ENCODE measurements around the gene COL8A1. TPM values are rescaled to one million over a fixed set of nuclear protein-coding genes. Genes with fewer than 3 reads are reported as not detected.

COL8A1 gene
- total and polyA plus RNA-seq, 2 donors (not counting 1 experiment from before 2014, with no cell fraction given): 0.12 TPM; not detected in 1

DNA sequence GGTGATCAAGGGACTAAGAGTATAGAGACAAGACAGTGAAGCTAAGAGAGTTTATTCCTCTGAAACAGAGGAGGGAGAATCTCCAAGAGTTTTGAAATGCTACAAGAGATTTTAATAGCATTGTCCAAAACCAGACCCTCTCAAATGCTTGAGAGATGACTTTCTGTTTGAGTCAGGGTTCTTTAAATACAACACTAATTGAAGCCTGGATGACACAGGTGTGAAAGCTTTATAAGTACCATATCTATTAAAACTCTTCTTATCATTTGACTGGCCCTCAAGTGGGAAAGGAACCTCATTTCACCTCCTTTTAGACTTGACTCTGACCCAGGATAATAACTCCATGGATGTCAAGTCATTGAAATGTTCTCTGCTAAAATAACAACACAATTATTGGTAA is 5.6 kb downstream of the COL8A1 start:
- CTCF ChIA-PET: no interaction called here
- Mint-ChIP-seq H3K9me3 (ENCODE audit: insufficient read depth) (no peaks in the 10 kb centered on the region), H3K27me3 (peaks cover 30% of the 10 kb centered on the region), H3K4me1 (no peaks in the 10 kb centered on the region), H3K4me3 (no peak overlapping the region), H3K27ac (no peak overlapping the region)
- Histone ChIP-seq H3K79me2 (ENCODE audit: control insufficient read depth, insufficient read depth, low read length) (no peaks in the 10 kb centered on the region), H3K36me3 (replicated peaks in 1 of 2; ENCODE audit: control extremely low read depth in 1 of 2, control insufficient read depth in 1 of 2, extremely low read depth in 1 of 2, insufficient read depth in 2 of 2, low read length in 1 of 2) (no peaks in the 10 kb centered on the region), H4K20me1 (ENCODE audit: control insufficient read depth, insufficient read depth, low read length, poor library complexity, severe bottlenecking) (no peaks in the 10 kb centered on the region), H3K9ac (ENCODE audit: low read length) (no peak overlapping the region), H3K4me1 (ENCODE audit: control insufficient read depth in 2 of 2, insufficient read depth in 2 of 2, low read length in 2 of 2) (no peaks in the 10 kb centered on the region), H3K27me3 (replicated peaks in 1 of 4; ENCODE audit: control extremely low read depth in 1 of 4, control insufficient read depth in 3 of 4, insufficient read depth in 4 of 4, low read length in 3 of 4) (peaks cover 0 to 10% (median 7%) of the 10 kb centered on the region in 4 experiments), H3K4me2 (replicated peaks; ENCODE audit: low read depth, low read length, poor library complexity, severe bottlenecking) (no peak overlapping the region), H3K4me3 (ENCODE audit: control extremely low read depth in 1 of 5, extremely low read depth in 1 of 5, insufficient read depth in 1 of 5, low read depth in 2 of 5, low read length in 4 of 5) (no peak overlapping the region), H2AFZ (ENCODE audit: insufficient read depth, low read depth, low read length, poor library complexity, severe bottlenecking) (no peak overlapping the region), H3K9me3 (ENCODE audit: control extremely low read depth in 1 of 3, control insufficient read depth in 2 of 3, insufficient read depth in 1 of 3, low read length in 2 of 3) (no peaks in the 10 kb centered on the region), H3K27ac (ENCODE audit: low read length in 2 of 2) (no peak overlapping the region)
- DNase-seq: no peak
- ATAC-seq (ENCODE audit: low read depth): no peak
- POLR2A ChIA-PET: no interaction called here
- intact Hi-C loops (cut with micrococcal nuclease): no loop called here
- no peak for TF ChIP-seq EZH2 (IDR thresholded peaks at IDR 0.05; ENCODE audit: borderline replicate concordance, insufficient read depth, low read depth, low read length, poor library complexity, severe bottlenecking)
- TF ChIP-seq, protein P1, sequence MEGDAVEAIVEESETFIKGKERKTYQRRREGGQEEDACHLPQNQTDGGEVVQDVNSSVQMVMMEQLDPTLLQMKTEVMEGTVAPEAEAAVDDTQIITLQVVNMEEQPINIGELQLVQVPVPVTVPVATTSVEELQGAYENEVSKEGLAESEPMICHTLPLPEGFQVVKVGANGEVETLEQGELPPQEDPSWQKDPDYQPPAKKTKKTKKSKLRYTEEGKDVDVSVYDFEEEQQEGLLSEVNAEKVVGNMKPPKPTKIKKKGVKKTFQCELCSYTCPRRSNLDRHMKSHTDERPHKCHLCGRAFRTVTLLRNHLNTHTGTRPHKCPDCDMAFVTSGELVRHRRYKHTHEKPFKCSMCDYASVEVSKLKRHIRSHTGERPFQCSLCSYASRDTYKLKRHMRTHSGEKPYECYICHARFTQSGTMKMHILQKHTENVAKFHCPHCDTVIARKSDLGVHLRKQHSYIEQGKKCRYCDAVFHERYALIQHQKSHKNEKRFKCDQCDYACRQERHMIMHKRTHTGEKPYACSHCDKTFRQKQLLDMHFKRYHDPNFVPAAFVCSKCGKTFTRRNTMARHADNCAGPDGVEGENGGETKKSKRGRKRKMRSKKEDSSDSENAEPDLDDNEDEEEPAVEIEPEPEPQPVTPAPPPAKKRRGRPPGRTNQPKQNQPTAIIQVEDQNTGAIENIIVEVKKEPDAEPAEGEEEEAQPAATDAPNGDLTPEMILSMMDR (IDR thresholded peaks at IDR 0.05): no peak

DNA sequence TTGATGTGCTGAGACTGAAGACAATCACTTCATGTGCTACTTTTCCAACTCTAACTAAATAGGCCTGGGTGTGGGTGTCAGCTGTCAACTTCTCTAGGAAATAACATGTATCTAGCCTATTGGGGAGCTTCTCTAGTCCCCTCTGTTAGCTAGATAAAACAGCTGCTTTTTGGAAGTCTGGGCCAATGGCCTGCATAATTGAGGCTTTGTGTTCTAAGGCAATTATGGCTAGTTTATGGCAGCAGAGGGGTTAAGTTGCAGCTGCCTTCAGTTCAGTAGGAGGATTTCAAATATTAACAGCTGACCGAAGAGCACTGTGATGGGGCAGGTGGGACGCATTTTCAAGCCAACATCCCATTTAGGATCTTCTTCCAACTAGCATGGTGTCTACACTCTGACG is 6.4 kb downstream of the COL8A1 start:
- POLR2A ChIA-PET: no interaction called here
- DNase-seq (no peak), ATAC-seq (ENCODE audit: low read depth) (no peak)
- H3K4me2 ChIP-seq (replicated peaks; ENCODE audit: low read depth, low read length, poor library complexity, severe bottlenecking): no peak overlapping the region
- no peaks in the 10 kb centered on the region for H3K36me3 ChIP-seq (replicated peaks in 1 of 2; ENCODE audit: control extremely low read depth in 1 of 2, control insufficient read depth in 1 of 2, extremely low read depth in 1 of 2, insufficient read depth in 2 of 2, low read length in 1 of 2)
- WGBS (ENCODE audit: insufficient coverage): 100% methylated on average over 1 of the region's 3 CpGs
- no peaks in the 10 kb centered on the region for H3K79me2 ChIP-seq (ENCODE audit: control insufficient read depth, insufficient read depth, low read length)
- peaks cover 24% of the 10 kb centered on the region for H3K27me3 Mint-ChIP-seq
- TF ChIP-seq EZH2 (IDR thresholded peaks at IDR 0.05; ENCODE audit: borderline replicate concordance, insufficient read depth, low read depth, low read length, poor library complexity, severe bottlenecking): no peak
- TF ChIP-seq, protein P1 (IDR thresholded peaks at IDR 0.05): no peak
- no peak overlapping the region for H3K4me3 Mint-ChIP-seq
- no peaks in the 10 kb centered on the region for H3K9me3 ChIP-seq (ENCODE audit: control extremely low read depth in 1 of 3, control insufficient read depth in 2 of 3, insufficient read depth in 1 of 3, low read length in 2 of 3)
- intact Hi-C loops (cut with micrococcal nuclease): no loop called here
- no peaks in the 10 kb centered on the region for H3K4me1 Mint-ChIP-seq
- H3K27ac ChIP-seq (ENCODE audit: low read length in 2 of 2): no peak overlapping the region
- H3K4me3 ChIP-seq (ENCODE audit: control extremely low read depth in 1 of 5, extremely low read depth in 1 of 5, insufficient read depth in 1 of 5, low read depth in 2 of 5, low read length in 4 of 5): no peak overlapping the region
- H3K27me3 ChIP-seq (replicated peaks in 1 of 4; ENCODE audit: control extremely low read depth in 1 of 4, control insufficient read depth in 3 of 4, insufficient read depth in 4 of 4, low read length in 3 of 4): peaks cover 0 to 5% (median 2%) of the 10 kb centered on the region in 4 experiments
- no peak overlapping the region for H2AFZ ChIP-seq (ENCODE audit: insufficient read depth, low read depth, low read length, poor library complexity, severe bottlenecking)
- no peak overlapping the region for H3K27ac Mint-ChIP-seq
- no peaks in the 10 kb centered on the region for H3K4me1 ChIP-seq (ENCODE audit: control insufficient read depth in 2 of 2, insufficient read depth in 2 of 2, low read length in 2 of 2)
- H4K20me1 ChIP-seq (ENCODE audit: control insufficient read depth, insufficient read depth, low read length, poor library complexity, severe bottlenecking): no peaks in the 10 kb centered on the region
- H3K9ac ChIP-seq (ENCODE audit: low read length): no peak overlapping the region
- CTCF ChIA-PET: no interaction called here
- H3K9me3 Mint-ChIP-seq (ENCODE audit: insufficient read depth): no peaks in the 10 kb centered on the region
